Measurements from ENCODE around the gene MTERF4. TPM values are rescaled to one million over a fixed set of nuclear protein-coding genes. Genes with fewer than 3 reads are reported as not detected.
A peak's percentile ranks its signal among the peaks of the same experiment; 100 is the strongest.

The MTERF4 gene
- total and polyA plus RNA-seq, 10 of the 15 experiments (the other 5 are each of a cell fraction or from before 2014, with no cell fraction given), result 36.7 to 69.1 (median 45.5) TPM

- TF ChIP-seq NKRF (conservative IDR thresholded peaks at IDR 0.05) (no peak), RAD21 (IDR thresholded peaks at IDR 0.05; ENCODE audit: insufficient read depth, low read depth, low read length) (no peak), EZH2 (IDR thresholded peaks at IDR 0.05; ENCODE audit: borderline replicate concordance, control insufficient read depth, low read depth, low read length) (no peak), SIN3A (IDR thresholded peaks at IDR 0.05; ENCODE audit: low read depth, low read length) (no peak), RFX5 (IDR thresholded peaks at IDR 0.05; ENCODE audit: low read depth, low read length) (no peak), NR2F1 (conservative IDR thresholded peaks at IDR 0.05) (peak; percentile 70), TBL1XR1 (IDR thresholded peaks at IDR 0.05; ENCODE audit: low read depth, low read length) (no peak), MAX (IDR thresholded peaks at IDR 0.05; ENCODE audit: low read depth, low read length) (0 out of 2 replicates have a peak, but pooled peaks have one; percentile 18), CBX3 (IDR thresholded peaks at IDR 0.05; ENCODE audit: borderline replicate concordance, low read depth) (no peak), POU2F2 (IDR thresholded peaks at IDR 0.05; ENCODE audit: borderline replicate concordance, low read depth, low read length) (no peak), RBBP5 (conservative IDR thresholded peaks at IDR 0.05) (no peak), SPI1 (IDR thresholded peaks at IDR 0.05; ENCODE audit: borderline replicate concordance, insufficient read depth, low read depth, low read length) (no peak), NFIC (IDR thresholded peaks at IDR 0.05; ENCODE audit: low read depth, low read length) (peak; percentile 41; the same call in 1 of the 2 replicates), MEF2B (IDR thresholded peaks at IDR 0.05; ENCODE audit: partially characterized antibody, poor library complexity, severe bottlenecking) (no peak), ZSCAN29 (IDR thresholded peaks at IDR 0.05) (no peak), PML (IDR thresholded peaks at IDR 0.05; ENCODE audit: low read length) (no peak), FOS (IDR thresholded peaks at IDR 0.05; ENCODE audit: borderline replicate concordance, extremely low read depth, insufficient read length) (no peak), SIX5 (IDR thresholded peaks at IDR 0.05; ENCODE audit: low read depth, low read length, severe bottlenecking) (no peak), SUPT20H (IDR thresholded peaks at IDR 0.05; ENCODE audit: borderline replicate concordance, control insufficient read depth, low read depth, low read length) (no peak), MTA2 (IDR thresholded peaks at IDR 0.05; ENCODE audit: low read depth) (no peak), SUZ12 (IDR thresholded peaks at IDR 0.05; ENCODE audit: unreplicated experiment) (no peak), EED (IDR thresholded peaks at IDR 0.05; ENCODE audit: low read depth) (peak; percentile 66), PBX3 (IDR thresholded peaks at IDR 0.05; ENCODE audit: insufficient replicate concordance, low read depth, low read length) (peak; percentile 17)
- TF ChIP-seq, protein P1, sequence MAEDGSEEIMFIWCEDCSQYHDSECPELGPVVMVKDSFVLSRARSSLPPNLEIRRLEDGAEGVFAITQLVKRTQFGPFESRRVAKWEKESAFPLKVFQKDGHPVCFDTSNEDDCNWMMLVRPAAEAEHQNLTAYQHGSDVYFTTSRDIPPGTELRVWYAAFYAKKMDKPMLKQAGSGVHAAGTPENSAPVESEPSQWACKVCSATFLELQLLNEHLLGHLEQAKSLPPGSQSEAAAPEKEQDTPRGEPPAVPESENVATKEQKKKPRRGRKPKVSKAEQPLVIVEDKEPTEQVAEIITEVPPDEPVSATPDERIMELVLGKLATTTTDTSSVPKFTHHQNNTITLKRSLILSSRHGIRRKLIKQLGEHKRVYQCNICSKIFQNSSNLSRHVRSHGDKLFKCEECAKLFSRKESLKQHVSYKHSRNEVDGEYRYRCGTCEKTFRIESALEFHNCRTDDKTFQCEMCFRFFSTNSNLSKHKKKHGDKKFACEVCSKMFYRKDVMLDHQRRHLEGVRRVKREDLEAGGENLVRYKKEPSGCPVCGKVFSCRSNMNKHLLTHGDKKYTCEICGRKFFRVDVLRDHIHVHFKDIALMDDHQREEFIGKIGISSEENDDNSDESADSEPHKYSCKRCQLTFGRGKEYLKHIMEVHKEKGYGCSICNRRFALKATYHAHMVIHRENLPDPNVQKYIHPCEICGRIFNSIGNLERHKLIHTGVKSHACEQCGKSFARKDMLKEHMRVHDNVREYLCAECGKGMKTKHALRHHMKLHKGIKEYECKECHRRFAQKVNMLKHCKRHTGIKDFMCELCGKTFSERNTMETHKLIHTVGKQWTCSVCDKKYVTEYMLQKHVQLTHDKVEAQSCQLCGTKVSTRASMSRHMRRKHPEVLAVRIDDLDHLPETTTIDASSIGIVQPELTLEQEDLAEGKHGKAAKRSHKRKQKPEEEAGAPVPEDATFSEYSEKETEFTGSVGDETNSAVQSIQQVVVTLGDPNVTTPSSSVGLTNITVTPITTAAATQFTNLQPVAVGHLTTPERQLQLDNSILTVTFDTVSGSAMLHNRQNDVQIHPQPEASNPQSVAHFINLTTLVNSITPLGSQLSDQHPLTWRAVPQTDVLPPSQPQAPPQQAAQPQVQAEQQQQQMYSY (CRISPR knock-in tag; IDR thresholded peaks at IDR 0.05), result no peak
These were observed 27.2 kb upstream of the MTERF4 start (continued) for GRCh38 chr2:241129086-241129871.
